ENCODE data around the gene LHPP.

DNA sequence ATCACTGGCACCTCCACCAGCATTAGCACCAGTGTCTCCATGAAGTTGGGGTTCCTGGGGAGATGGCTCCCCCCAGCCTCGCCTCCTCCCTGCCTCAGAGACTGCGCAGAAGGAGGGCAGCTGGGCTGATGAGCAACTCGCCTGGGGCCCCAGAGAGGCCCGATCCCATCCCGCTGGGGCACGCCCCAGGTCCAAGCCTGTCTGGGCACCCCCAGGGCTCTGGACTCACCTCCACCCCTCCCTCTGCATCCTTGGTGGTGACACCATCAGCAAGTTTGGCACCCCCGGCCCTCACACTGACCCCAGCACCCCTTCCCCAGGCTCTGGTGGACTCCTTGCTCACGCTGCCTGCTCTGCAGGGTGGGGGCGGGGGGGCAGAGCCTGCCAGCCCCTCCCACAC, 89.5 kb downstream of the LHPP start:
- TF ChIP-seq EZH2 (IDR thresholded peaks at IDR 0.05; ENCODE audit: insufficient read depth, poor library complexity, severe bottlenecking) (no peak), EZH2phosphoT487 (IDR thresholded peaks at IDR 0.05; ENCODE audit: insufficient read depth, low read depth) (no peak)

Data from GM23248 (cell line).